Kidney capillary endothelial cell (primary cell): ENCODE measurements around the gene ICAM1.
A peak's percentile ranks its signal among the peaks of the same experiment; 100 is the strongest.

ENCODE experiments used
- DNase-seq: peaks from one replicate; pipeline ENCODE4 v3.0.0-alpha.2; 2018; ENCODE audit warnings: low spot score

The ICAM1 gene

GRCh38 chr19:10293637-10294367 lies 22.9 kb downstream of the ICAM1 start:
- DNase-seq: no peak

- DNase-seq: no peak
Measured at GRCh38 chr19:10294368-10294697, 23.4 kb downstream of the ICAM1 start.

- DNase-seq: no peak
Measured at GRCh38 chr19:10295305-10295846, 24.5 kb downstream of the ICAM1 start.

- no peak for DNase-seq
Measured at GRCh38 chr19:10295847-10296591, 25.1 kb downstream of the ICAM1 start.

- no peak for DNase-seq
Measured at GRCh38 chr19:10299545-10300458, 28.9 kb downstream of the ICAM1 start.

- peak; percentile 46 for DNase-seq
Measured at GRCh38 chr19:10305139-10305806, 34.4 kb downstream of the ICAM1 start.

GRCh38 chr19:10306327-10306726 lies 35.4 kb downstream of the ICAM1 start:
- no peak for DNase-seq

- DNase-seq: no peak
Measured at GRCh38 chr19:10309423-10309822, 38.5 kb downstream of the ICAM1 start, which contains the start of gene ZGLP1. Gene ZGLP1, minus strand, starts transcription at chr19:10309815.

GRCh38 chr19:10315335-10316214 lies 44.7 kb downstream of the ICAM1 start, which contains the start of gene FDX2:
Gene FDX2, minus strand, starts transcription at chr19:10316015. Its CDS starts 19 bp downstream, at chr19:10315996.
- peak; percentile 72 for DNase-seq

GRCh38 chr19:10316229-10317044 lies 45.5 kb downstream of the ICAM1 start:
- no peak for DNase-seq

- DNase-seq: no peak
Measured at GRCh38 chr19:10317045-10317856, 46.3 kb downstream of the ICAM1 start.

GRCh38 chr19:10317857-10318462 lies 47.0 kb downstream of the ICAM1 start:
- DNase-seq: no peak

- no peak for DNase-seq
Measured at GRCh38 chr19:10318807-10319682, 48.1 kb downstream of the ICAM1 start.

- DNase-seq: no peak
Measured at GRCh38 chr19:10320602-10321416, 49.9 kb downstream of the ICAM1 start.

- DNase-seq: no peak
Measured at GRCh38 chr19:10321417-10321797, 50.5 kb downstream of the ICAM1 start.
